Activated CD8-positive, alpha-beta memory T cell treated with anti-CD3 and anti-CD28 coated beads for 48 hours (primary cell): ENCODE data around the gene KCNIP3.

Experiments
- DNase-seq, 3 experiments: peaks; one replicate each; pipeline ENCODE4 v3.0.0-alpha.2; 2020; ENCODE audit warnings: low read depth in 2 of 3, low spot score in 2 of 3

Gene KCNIP3

GRCh38 chr2:95274291-95275150 lies 22.6 kb upstream of the KCNIP3 start, which contains the start of gene PROM2:
TSS of gene PROM2 (plus strand) at chr2:95274449. CDS start at chr2:95274586, 137 bp downstream.
- no peak for DNase-seq

GRCh38 chr2:95275151-95275515 lies 22.0 kb upstream of the KCNIP3 start:
- DNase-seq = no peak

- no peak for DNase-seq
These were observed 21.4 kb upstream of the KCNIP3 start for GRCh38 chr2:95275601-95276243.

GRCh38 chr2:95276244-95276887 lies 20.8 kb upstream of the KCNIP3 start:
- no peak for DNase-seq

GRCh38 chr2:95276888-95277245 lies 20.3 kb upstream of the KCNIP3 start:
- DNase-seq = no peak

GRCh38 chr2:95277246-95277906 lies 19.8 kb upstream of the KCNIP3 start:
- DNase-seq = no peak

- DNase-seq = no peak
These were observed 19.1 kb upstream of the KCNIP3 start for GRCh38 chr2:95278051-95278471.

GRCh38 chr2:95278637-95279225 lies 18.4 kb upstream of the KCNIP3 start:
- no peak for DNase-seq

GRCh38 chr2:95279435-95280035 lies 17.6 kb upstream of the KCNIP3 start:
- DNase-seq = no peak

GRCh38 chr2:95281071-95281470 lies 16.1 kb upstream of the KCNIP3 start:
- DNase-seq = no peak

- no peak for DNase-seq
These were observed 15.4 kb upstream of the KCNIP3 start for GRCh38 chr2:95281786-95282185.

GRCh38 chr2:95282458-95282857 lies 14.7 kb upstream of the KCNIP3 start:
- DNase-seq = no peak

GRCh38 chr2:95283562-95283961 lies 13.6 kb upstream of the KCNIP3 start:
- no peak for DNase-seq

GRCh38 chr2:95284886-95285541 lies 12.1 kb upstream of the KCNIP3 start:
- DNase-seq = no peak

GRCh38 chr2:95285542-95285932 lies 11.6 kb upstream of the KCNIP3 start:
- DNase-seq = no peak

- DNase-seq = no peak
These were observed 9.8 kb upstream of the KCNIP3 start for GRCh38 chr2:95287336-95287735.

GRCh38 chr2:95287806-95288205 lies 9.3 kb upstream of the KCNIP3 start:
- no peak for DNase-seq

- no peak for DNase-seq
These were observed 7.9 kb upstream of the KCNIP3 start for GRCh38 chr2:95289253-95289652.

- DNase-seq = no peak
These were observed 5.9 kb upstream of the KCNIP3 start for GRCh38 chr2:95291222-95291621.

- DNase-seq = no peak
These were observed 4.4 kb upstream of the KCNIP3 start for GRCh38 chr2:95292623-95293260.
